Measurements from ENCODE around the gene SLF2. TPM values are rescaled to one million over a fixed set of nuclear protein-coding genes. Genes with fewer than 3 reads are reported as not detected.
A peak's percentile ranks its signal among the peaks of the same experiment; 100 is the strongest.

SLF2 gene
- total RNA-seq, 2 experiments from 2014 or later: 52.1 to 58.2 TPM

GRCh38 chr10:100997360-100998182 lies 84.8 kb downstream of the SLF2 start:
- Histone ChIP-seq H2AFZ (ENCODE audit: low read length) (peak overlapping the region; percentile 91), H3K4me3 (ENCODE audit: low read depth, low read length, poor library complexity, severe bottlenecking) (peak overlapping the region; percentile 90), H3K9me2 (ENCODE audit: insufficient read depth, low read length) (no peaks in the 10 kb centered on the region), H3K79me2 (ENCODE audit: insufficient read depth, low read depth, low read length) (no peaks in the 10 kb centered on the region), H3K4me2 (ENCODE audit: low read length) (peak overlapping the region; percentile 99), H3K27ac (ENCODE audit: low read depth, low read length, poor library complexity, severe bottlenecking) (peak overlapping the region; percentile 63), H3K9me3 (ENCODE audit: low read length) (no peaks in the 10 kb centered on the region), H3K4me1 (ENCODE audit: insufficient read depth, low read length, poor library complexity, severe bottlenecking) (peaks cover 25% of the 10 kb centered on the region), H4K20me1 (ENCODE audit: insufficient read depth, low read length) (no peaks in the 10 kb centered on the region), H3K36me3 (ENCODE audit: insufficient read depth, low read length) (peaks cover 33% of the 10 kb centered on the region; the same call in 1 of the 2 replicates)
- no TSS peak for BruUV-seq (replicated peaks)
- TF ChIP-seq EZH2phosphoT487 (IDR thresholded peaks at IDR 0.05; ENCODE audit: borderline replicate concordance, low read depth, low read length): no peak
- peak; percentile 87 for TF ChIP-seq CTCF (conservative IDR thresholded peaks at IDR 0.05; ENCODE audit: low read length)
- ChIA-PET CTCF (ENCODE audit: unreplicated experiment) (interaction anchor here (0.6 to 1.5 kb wide), 3 partner anchors 17 to 771 kb away, joined by 3 read pairs; no protein-coding TSS in a partner anchor), POLR2A (no interaction called here)
- DNase-seq (ENCODE audit: low spot score): peak; percentile 87
- intact Hi-C loops (cut with micrococcal nuclease; ENCODE audit: unreplicated experiment): loop anchor here (1.0 to 2.0 kb wide), 2 partner anchors 17 to 63 kb away; partner anchors contain the start of gene KAZALD1

GRCh38 chr10:100998183-100998990 lies 85.6 kb downstream of the SLF2 start:
- Histone ChIP-seq H3K79me2 (ENCODE audit: insufficient read depth, low read depth, low read length) (no peaks in the 10 kb centered on the region), H3K4me3 (ENCODE audit: low read depth, low read length, poor library complexity, severe bottlenecking) (peak overlapping the region; percentile 90), H3K27ac (ENCODE audit: low read depth, low read length, poor library complexity, severe bottlenecking) (peak overlapping the region; percentile 63), H3K36me3 (ENCODE audit: insufficient read depth, low read length) (peaks cover 24% of the 10 kb centered on the region; the same call in 1 of the 2 replicates), H4K20me1 (ENCODE audit: insufficient read depth, low read length) (no peaks in the 10 kb centered on the region), H3K4me2 (ENCODE audit: low read length) (peak overlapping the region; percentile 99), H3K9me2 (ENCODE audit: insufficient read depth, low read length) (no peaks in the 10 kb centered on the region), H3K9me3 (ENCODE audit: low read length) (no peaks in the 10 kb centered on the region), H2AFZ (ENCODE audit: low read length) (peak overlapping the region; percentile 91; the same call in 1 of the 2 replicates), H3K4me1 (ENCODE audit: insufficient read depth, low read length, poor library complexity, severe bottlenecking) (peaks cover 25% of the 10 kb centered on the region)
- TF ChIP-seq EZH2phosphoT487 (IDR thresholded peaks at IDR 0.05; ENCODE audit: borderline replicate concordance, low read depth, low read length) (no peak), CTCF (conservative IDR thresholded peaks at IDR 0.05; ENCODE audit: low read length) (no peak)
- intact Hi-C loops (cut with micrococcal nuclease; ENCODE audit: unreplicated experiment): loop anchor here (1.0 kb wide), 1 partner anchor 16 kb away; no protein-coding TSS in a partner anchor
- DNase-seq (ENCODE audit: low spot score): peak; percentile 73
- no TSS peak for BruUV-seq (replicated peaks)
- CTCF ChIA-PET (ENCODE audit: unreplicated experiment): interaction anchor here (0.8 to 1.5 kb wide), 2 partner anchors 16 to 19 kb away, joined by 3 read pairs; no protein-coding TSS in a partner anchor
- POLR2A ChIA-PET: no interaction called here
